Tibial nerve (tissue), 4 donors: Measurements from ENCODE around the gene MANBA.
"Not testable (repeated sequence)": the region's sequence is repeated elsewhere in the genome, so short reads cannot be mapped to it uniquely, and the experiment has no call there.

Experiments used
- EP300 ChIP-seq, 2 donors: sonication (generic); formaldehyde crosslinking; IDR thresholded peaks; one replicate each; pipeline ENCODE4 v1.6.1; 2017; ENCODE audit warnings: antibody characterized with exemption in 2 of 2, mild to moderate bottlenecking in 1 of 2
- POLR2A ChIP-seq, 2 donors: fragments of 450-650 bp; IDR thresholded peaks; one replicate each; pipeline ENCODE4 v1.6.1; 2017; ENCODE audit warnings: antibody characterized with exemption in 2 of 2, mild to moderate bottlenecking in 2 of 2, moderate library complexity in 2 of 2
- TF ChIP-seq, protein P1 (sequence below), 5 experiments: fragments of 200-600 bp in 3 of 5; fragments of 450-650 bp in 2 of 5; sonication (generic) in 3 of 5; IDR thresholded peaks; one replicate each; pipeline ENCODE4 v1.5.1; 2016 to 2019; ENCODE audit warnings: antibody characterized with exemption in 5 of 5, mild to moderate bottlenecking in 3 of 5, moderate library complexity in 2 of 5

DNA sequence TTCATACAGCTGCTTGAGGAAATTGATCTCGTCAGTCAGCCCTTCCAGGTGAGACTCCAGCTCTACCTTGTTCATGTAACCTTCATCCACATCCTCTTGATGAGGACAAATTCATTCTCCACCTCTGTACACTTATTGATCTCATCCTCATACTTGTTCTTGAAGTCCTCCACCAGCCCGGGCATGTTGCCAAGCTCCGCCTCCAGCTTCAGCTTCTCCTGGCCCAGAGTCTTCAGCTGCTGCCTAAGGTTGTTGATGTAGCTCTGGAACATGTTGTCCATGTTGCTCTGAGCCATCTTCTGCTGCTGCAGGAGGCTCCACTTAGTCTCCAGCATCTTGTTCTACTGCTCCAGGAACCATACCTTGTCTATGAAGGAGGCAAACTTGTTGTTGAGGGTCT, 31.3 kb downstream of the MANBA start:
- TF ChIP-seq, protein P1, sequence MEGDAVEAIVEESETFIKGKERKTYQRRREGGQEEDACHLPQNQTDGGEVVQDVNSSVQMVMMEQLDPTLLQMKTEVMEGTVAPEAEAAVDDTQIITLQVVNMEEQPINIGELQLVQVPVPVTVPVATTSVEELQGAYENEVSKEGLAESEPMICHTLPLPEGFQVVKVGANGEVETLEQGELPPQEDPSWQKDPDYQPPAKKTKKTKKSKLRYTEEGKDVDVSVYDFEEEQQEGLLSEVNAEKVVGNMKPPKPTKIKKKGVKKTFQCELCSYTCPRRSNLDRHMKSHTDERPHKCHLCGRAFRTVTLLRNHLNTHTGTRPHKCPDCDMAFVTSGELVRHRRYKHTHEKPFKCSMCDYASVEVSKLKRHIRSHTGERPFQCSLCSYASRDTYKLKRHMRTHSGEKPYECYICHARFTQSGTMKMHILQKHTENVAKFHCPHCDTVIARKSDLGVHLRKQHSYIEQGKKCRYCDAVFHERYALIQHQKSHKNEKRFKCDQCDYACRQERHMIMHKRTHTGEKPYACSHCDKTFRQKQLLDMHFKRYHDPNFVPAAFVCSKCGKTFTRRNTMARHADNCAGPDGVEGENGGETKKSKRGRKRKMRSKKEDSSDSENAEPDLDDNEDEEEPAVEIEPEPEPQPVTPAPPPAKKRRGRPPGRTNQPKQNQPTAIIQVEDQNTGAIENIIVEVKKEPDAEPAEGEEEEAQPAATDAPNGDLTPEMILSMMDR (IDR thresholded peaks at IDR 0.05) = not testable (repeated sequence)
- not testable (repeated sequence) for TF ChIP-seq POLR2A, EP300 (IDR thresholded peaks at IDR 0.05)
